Activated T-cell treated with anti-CD3 and anti-CD28 coated beads, Interleukin-2, amount 50 U/mL, for 4 hours (primary cell): ENCODE measurements around the gene CHMP4B. TPM values are rescaled to one million over a fixed set of nuclear protein-coding genes. Genes with fewer than 3 reads are reported as not detected.

Experiments
- ATAC-seq, 2 donors: fragments of 200-7000 bp; cut with Tn5 transposase; one replicate each; pipeline ENCODE4 v1.10.0; 2021
- DNase-seq: peaks from one replicate; pipeline ENCODE4 v3.0.0-alpha.2; 2020
- H3K27me3 Mint-ChIP-seq: one replicate; pipeline ENCODE4 v1.8.0; 2021; ENCODE audit warnings: low read depth, mixed read lengths
- H3K36me3 Mint-ChIP-seq: one replicate; pipeline ENCODE4 v1.8.0; 2022; ENCODE audit warnings: mixed read lengths; ENCODE audit not compliant: insufficient read depth
- H3K4me1 Mint-ChIP-seq: one replicate; pipeline ENCODE4 v1.8.0; 2021; ENCODE audit warnings: low read depth, mixed read lengths
- H3K4me3 Mint-ChIP-seq: one replicate; pipeline ENCODE4 v1.8.0; 2021; ENCODE audit warnings: mild to moderate bottlenecking, moderate library complexity, mixed read lengths
- H3K9me3 Mint-ChIP-seq: one replicate; pipeline ENCODE4 v1.8.0; 2021; ENCODE audit warnings: mixed read lengths
- total RNA-seq, 3 donors: library from RNA; stranded (reverse); gene quantifications; one replicate each; pipeline ENCODE4 v1.2.1, GENCODE V29; 2021

CHMP4B gene
- total RNA-seq, 3 donors from 2014 or later = 71.1 to 80.0 (median 71.7) TPM

DNA sequence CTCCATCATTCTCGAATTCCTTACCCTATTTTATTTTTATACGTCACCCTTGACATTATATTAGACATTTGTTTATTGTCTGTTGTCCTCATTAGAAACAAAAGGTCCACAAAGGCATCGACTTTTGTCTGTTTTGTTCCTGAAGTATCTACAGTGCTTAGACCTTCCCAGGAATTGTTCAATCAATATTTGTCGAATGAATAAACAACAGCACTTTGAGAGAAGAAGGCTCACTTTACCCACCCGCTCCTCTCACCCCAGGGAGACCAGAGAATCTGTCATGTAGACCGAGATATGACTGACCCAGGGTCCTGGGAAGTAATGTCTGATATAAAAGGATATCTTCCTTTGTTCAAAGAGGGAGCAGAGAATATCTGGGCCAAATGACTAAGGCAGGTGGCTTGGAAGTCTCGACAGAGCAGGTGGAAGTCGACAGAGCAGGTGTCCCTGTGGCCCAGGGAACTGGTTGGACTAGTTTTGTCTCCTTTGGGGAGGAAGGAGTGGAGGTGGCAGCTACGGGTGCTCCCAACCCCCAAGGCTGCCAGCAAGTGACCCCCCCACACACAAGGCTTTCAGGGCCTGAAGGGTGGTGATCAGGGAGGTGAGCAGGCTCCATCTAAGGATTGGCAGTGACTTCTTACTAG lies 14.8 kb upstream of the CHMP4B start:
- ATAC-seq (no peak), DNase-seq (no peak)
- H3K4me1 Mint-ChIP-seq = peaks cover 2% of the 10 kb centered on the region
- no peak overlapping the region for H3K4me3 Mint-ChIP-seq
- H3K36me3 Mint-ChIP-seq = no peaks in the 10 kb centered on the region
- no peaks in the 10 kb centered on the region for H3K27me3 Mint-ChIP-seq
- no peaks in the 10 kb centered on the region for H3K9me3 Mint-ChIP-seq

DNA sequence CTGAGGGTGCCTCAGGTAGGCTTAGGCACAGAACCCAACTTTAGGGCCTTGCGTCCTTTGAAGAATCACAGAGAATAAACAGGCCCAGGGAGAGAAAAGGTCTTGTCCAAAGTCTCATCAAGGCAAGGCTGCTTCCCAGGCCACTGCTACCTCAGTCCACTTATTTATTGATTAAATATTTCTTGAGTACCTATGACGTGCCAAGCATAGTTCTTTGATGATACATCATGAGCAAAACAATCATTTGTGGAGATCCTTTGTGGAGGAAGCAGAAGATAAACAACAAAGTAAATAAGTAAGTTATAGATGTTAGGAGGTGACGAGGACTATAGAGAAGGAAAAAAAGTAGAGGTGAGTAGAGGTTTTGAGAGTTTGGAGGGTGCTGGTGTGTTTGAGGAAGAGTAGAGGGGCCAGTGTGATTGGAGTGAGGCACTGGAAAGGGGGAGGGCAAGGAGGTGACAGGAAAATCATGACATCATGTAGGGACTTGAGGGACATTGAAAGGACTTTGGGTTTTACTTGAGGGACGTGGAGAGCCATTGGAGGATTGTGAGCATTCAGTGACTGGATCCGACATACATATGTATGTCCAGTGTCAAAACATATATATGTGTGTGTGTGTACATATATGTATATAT lies 14.1 kb upstream of the CHMP4B start:
- no peaks in the 10 kb centered on the region for H3K9me3 Mint-ChIP-seq
- no peaks in the 10 kb centered on the region for H3K27me3 Mint-ChIP-seq
- ATAC-seq = no peak
- H3K4me1 Mint-ChIP-seq = peaks cover 2% of the 10 kb centered on the region
- H3K36me3 Mint-ChIP-seq = no peaks in the 10 kb centered on the region
- no peak for DNase-seq
- H3K4me3 Mint-ChIP-seq = no peak overlapping the region

DNA sequence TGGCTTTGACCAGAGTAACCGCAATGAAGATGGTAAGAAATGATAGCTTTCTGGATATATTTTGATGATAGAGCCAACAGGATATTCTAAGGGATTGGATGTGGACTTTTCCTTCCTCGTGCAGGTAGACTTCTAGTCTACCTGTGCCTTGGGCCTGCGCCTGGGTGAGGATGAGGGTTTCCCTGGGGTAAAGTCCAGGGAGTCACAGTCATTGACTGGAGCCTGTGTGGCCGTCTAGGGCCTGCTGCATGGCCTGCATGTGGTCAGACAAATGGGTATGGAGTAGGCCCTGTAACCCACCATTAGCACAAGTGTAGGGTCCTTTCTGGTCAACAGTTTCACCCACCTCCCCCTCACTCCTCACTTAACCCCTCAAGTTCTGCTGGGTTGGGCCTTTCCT lies 12.7 kb upstream of the CHMP4B start:
- no peaks in the 10 kb centered on the region for H3K4me1 Mint-ChIP-seq
- no peaks in the 10 kb centered on the region for H3K36me3 Mint-ChIP-seq
- no peaks in the 10 kb centered on the region for H3K27me3 Mint-ChIP-seq
- ATAC-seq = no peak
- H3K9me3 Mint-ChIP-seq = no peaks in the 10 kb centered on the region
- H3K4me3 Mint-ChIP-seq = no peak overlapping the region
- DNase-seq = no peak

DNA sequence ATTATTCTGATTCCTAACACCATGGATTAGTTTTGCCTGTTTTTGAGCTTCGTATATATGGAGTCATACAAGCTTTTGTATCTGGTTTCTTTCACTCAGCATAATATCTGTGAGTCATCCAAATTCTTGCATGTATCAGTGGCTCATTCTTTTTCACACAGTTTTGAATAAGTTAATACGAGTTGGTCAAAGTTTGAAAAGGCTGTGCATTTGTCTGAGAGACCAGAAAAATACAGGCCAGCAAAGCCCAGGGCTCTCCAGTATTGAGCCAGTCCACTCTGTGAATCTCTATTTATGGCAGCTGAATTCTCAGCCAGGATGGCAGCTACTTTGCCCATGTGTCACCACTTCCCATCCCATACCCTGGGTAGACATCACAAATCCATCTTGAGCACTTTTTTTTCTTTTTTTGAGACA lies 7.2 kb upstream of the CHMP4B start:
- no peaks in the 10 kb centered on the region for H3K36me3 Mint-ChIP-seq
- H3K4me3 Mint-ChIP-seq = no peak overlapping the region
- no peaks in the 10 kb centered on the region for H3K9me3 Mint-ChIP-seq
- DNase-seq = no peak
- H3K4me1 Mint-ChIP-seq = no peaks in the 10 kb centered on the region
- H3K27me3 Mint-ChIP-seq = no peaks in the 10 kb centered on the region
- ATAC-seq = no peak

DNA sequence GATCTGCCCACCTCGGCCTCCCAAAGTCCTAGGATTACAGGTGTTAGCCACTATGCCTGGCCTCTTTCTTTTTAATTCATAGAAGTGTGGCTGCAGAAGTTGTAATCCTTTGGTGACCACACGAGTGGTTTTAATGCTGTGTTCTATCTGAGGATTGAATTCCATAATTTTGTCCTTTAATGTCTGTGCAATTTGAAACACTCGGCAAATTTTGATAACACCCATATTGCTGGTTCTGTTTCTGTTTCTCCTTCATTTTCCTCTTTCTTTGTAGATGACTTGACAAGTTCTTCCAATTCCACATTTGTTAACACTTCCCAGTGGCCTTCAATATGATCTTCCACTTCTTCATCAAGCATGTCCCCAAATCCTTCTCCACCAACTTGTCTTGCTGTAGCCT lies 2.8 kb upstream of the CHMP4B start:
- Mint-ChIP-seq H3K36me3 (peaks cover 3% of the 10 kb centered on the region), H3K27me3 (no peaks in the 10 kb centered on the region), H3K9me3 (no peaks in the 10 kb centered on the region), H3K4me1 (peaks cover 12% of the 10 kb centered on the region), H3K4me3 (no peak overlapping the region)
- no peak for DNase-seq
- no peak for ATAC-seq

DNA sequence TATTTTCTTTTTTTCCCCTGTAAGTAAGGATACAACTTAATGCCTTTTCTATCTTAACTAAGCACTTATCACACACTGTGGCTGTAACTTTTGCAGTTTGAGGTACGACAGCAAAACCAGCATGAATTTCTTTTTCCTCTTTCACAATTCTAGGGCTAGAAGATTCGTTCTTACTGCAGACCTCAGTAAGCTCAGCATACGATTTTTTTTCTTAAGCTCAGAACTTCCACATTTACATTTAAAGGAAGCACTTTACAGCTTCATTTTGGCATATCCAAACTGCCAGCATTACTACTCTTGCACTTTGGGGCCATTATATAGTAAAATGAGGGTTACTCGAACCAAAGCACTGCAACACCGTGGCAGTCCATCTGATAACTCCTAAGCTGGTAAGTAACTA lies 889 bp upstream of the CHMP4B start:
- Mint-ChIP-seq H3K27me3 (no peaks in the 10 kb centered on the region), H3K4me1 (peaks cover 31% of the 10 kb centered on the region), H3K4me3 (no peak overlapping the region), H3K36me3 (peaks cover 12% of the 10 kb centered on the region), H3K9me3 (no peaks in the 10 kb centered on the region)
- ATAC-seq (no peak), DNase-seq (no peak)

DNA sequence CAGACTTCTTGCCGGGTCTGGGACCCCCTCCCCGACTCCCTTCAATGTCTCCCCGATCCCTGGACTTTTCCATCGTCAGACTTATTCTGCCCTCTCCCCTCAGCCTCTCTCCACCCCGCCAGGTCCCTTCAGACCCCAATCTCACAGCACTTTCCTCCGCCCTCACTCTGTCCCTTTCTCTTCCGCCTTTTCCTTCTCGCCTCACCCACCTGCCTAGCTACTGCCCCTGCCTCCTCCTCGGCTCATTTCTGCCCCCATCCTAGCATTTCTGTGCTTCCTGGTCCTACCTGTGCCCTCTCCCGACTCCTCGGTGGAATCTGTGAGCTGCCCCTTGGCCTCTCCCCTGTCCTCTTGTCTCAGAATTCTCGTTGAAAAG lies 616 bp downstream of the CHMP4B start:
- ATAC-seq = peak in 1 of 2 donors; percentile 3
- no peaks in the 10 kb centered on the region for H3K27me3 Mint-ChIP-seq
- peaks cover 17% of the 10 kb centered on the region for H3K36me3 Mint-ChIP-seq
- peaks cover 44% of the 10 kb centered on the region for H3K4me1 Mint-ChIP-seq
- H3K4me3 Mint-ChIP-seq = peak overlapping the region; percentile 90
- no peaks in the 10 kb centered on the region for H3K9me3 Mint-ChIP-seq
- no peak for DNase-seq

DNA sequence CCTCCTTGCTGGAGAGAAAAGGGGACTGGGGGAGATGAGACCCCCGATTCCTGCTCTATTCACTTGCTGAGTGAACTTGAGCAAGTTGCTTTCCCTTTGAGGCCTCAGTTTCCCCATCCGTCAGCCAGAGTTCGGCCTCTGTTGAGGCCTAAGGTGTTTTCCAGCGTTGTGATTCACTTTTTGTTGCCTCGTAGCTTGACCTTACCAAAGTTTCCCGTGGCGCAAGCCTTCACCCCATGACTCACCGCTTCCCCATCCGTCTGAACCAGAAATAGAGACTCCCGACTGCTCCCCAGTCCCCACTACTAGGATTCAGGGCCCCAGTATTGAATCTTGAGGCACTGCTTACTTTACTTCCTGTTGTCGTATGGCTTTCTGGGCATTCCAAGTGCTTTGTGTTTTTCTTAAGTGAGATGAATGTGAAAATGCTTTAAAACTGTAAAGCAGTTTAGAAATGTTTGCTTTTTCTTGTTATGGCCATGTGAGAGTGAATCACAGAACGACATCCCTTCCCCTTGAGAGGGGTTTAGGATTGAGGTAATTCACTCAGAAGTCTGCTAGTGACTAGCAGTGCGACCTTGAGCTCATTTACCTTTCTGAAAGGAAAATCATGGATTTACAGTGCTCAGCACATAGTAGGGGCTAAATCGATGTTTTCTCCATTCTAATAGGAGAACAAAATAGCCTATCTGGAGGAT lies 1.2 kb downstream of the CHMP4B start:
- H3K36me3 Mint-ChIP-seq = peaks cover 17% of the 10 kb centered on the region
- DNase-seq (peak; percentile 30), ATAC-seq (peak; percentile 2 to 4)
- H3K9me3 Mint-ChIP-seq = no peaks in the 10 kb centered on the region
- H3K4me3 Mint-ChIP-seq = peak overlapping the region; percentile 90
- peaks cover 49% of the 10 kb centered on the region for H3K4me1 Mint-ChIP-seq
- H3K27me3 Mint-ChIP-seq = no peaks in the 10 kb centered on the region

DNA sequence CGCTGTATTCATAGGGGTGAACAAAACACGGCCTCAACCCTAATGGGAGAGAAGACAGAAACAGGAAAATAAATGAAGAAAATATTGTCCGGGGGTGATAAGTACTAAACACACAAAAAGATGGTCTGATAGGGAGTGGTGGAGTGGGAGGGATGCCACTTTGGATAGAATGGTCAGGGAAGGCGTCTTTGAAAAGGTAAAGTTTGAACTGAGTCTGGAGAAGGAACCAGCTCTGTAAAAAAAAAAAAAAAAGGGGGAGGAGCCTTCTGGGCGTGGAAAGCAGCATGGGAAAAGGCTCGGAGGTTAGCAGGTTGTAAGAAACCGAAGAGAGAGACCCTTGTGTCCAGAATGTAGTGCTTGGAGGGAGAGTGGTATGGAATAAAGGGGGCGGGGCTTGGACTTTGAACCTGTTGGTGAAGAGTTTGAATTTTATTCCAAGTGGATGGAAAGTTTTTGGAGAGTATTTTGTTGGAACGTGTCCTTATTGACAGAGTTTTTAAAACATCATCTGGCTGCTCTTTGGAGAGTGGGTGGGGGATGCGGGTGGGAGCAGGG lies 1.8 kb downstream of the CHMP4B start:
- DNase-seq = no peak

DNA sequence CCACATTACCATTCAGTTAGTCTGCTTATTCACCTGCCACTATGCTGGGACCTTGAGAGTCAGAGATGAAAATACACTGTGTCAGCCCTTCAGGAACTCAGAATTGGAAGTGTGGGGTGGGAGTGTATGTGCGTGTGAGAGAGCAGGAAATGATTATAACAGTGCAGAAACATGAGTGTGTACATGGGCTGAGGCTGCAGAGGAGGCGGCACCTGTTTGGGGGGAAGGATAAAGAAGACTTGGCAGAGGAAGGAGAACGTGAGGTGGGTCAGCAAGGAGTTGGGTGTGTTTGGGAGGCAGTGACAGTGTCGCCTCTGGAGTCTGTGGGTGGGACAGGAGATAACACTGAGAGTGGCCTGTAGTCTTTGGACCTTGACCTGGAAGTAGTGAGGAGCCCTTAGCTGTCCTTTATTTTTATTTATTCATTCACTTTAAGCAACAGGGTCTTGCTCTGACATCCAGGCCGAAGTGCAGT lies 3.1 kb downstream of the CHMP4B start:
- Mint-ChIP-seq H3K9me3 (no peaks in the 10 kb centered on the region), H3K4me3 (peak overlapping the region; percentile 90), H3K36me3 (peaks cover 22% of the 10 kb centered on the region), H3K4me1 (peaks cover 67% of the 10 kb centered on the region), H3K27me3 (no peaks in the 10 kb centered on the region)
- ATAC-seq = peak; percentile 2 to 3
- no peak for DNase-seq

More for the DNA sequence above, 1.8 kb downstream of the CHMP4B start:
- Mint-ChIP-seq H3K36me3 (peaks cover 20% of the 10 kb centered on the region), H3K4me3 (peak overlapping the region; percentile 90), H3K9me3 (no peaks in the 10 kb centered on the region), H3K4me1 (peaks cover 56% of the 10 kb centered on the region), H3K27me3 (no peaks in the 10 kb centered on the region)
- ATAC-seq = no peak

DNA sequence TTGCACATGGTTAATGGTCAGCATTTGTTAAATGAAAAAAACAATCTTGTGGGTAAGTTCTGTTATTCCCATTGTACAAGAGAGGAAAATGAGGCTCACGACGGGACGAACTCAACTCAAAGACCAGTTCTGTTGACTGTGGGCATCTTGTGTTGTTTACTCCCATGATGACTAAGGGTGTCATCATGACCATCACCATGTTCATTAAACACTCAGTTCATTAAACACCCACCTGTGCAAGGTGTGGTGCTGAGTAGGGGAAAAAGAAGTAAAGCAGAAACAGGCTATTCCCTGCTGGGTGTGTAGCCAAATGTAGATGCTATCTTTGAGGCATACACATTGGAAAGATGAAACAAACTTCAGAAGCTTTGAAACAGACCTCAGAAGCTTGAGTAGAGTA lies 4.5 kb downstream of the CHMP4B start:
- H3K36me3 Mint-ChIP-seq = peaks cover 25% of the 10 kb centered on the region

DNA sequence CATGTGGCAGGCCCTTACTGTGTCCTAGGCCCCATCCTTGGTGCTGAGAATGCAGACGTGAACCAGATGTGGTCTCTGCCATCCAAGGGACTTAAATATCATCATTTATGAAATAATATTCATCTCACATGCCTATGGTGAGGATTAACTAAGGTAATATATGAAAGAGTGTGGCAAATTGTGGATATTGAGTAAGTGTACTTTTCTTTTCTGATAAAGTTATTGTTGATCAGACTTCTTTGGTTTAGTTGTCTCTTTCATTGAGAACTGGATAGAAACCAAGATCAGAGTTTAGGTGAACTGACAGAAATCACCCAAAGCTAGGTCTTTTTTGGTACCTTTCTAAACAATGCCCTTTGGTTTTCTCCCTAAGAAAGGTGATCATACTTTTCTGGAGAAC lies 5.0 kb downstream of the CHMP4B start:
- no peak for DNase-seq
- H3K4me3 Mint-ChIP-seq = no peak overlapping the region
- ATAC-seq = no peak
- H3K27me3 Mint-ChIP-seq = no peaks in the 10 kb centered on the region
- peaks cover 25% of the 10 kb centered on the region for H3K36me3 Mint-ChIP-seq
- no peaks in the 10 kb centered on the region for H3K9me3 Mint-ChIP-seq
- peaks cover 76% of the 10 kb centered on the region for H3K4me1 Mint-ChIP-seq

More for the DNA sequence above, 4.5 kb downstream of the CHMP4B start:
- no peak for DNase-seq
- ATAC-seq = no peak
- Mint-ChIP-seq H3K4me1 (peaks cover 76% of the 10 kb centered on the region), H3K4me3 (no peak overlapping the region), H3K27me3 (no peaks in the 10 kb centered on the region), H3K9me3 (no peaks in the 10 kb centered on the region)

DNA sequence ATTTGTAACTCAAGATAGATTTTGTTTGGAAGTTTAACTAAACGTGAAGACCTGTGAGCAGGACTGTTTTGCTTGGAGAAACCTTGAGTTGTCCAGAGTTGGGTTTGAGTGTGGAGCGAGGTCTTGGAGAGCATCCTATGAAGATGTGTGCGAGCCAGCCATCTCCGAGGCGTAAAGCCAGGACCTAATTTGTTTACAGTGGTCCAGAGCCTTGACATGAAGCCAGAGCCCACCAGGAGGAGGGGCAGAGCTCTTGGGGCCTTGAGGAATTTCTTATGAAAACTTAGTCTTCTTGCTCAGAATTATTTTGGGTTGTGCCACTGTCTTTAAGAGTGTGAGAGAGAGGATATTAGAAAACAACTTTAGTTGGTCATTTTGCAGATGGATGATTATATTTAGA lies 6.3 kb downstream of the CHMP4B start:
- peaks cover 25% of the 10 kb centered on the region for H3K36me3 Mint-ChIP-seq
- no peak for DNase-seq
- no peak for ATAC-seq
- H3K9me3 Mint-ChIP-seq = no peaks in the 10 kb centered on the region
- H3K27me3 Mint-ChIP-seq = no peaks in the 10 kb centered on the region
- H3K4me1 Mint-ChIP-seq = peaks cover 78% of the 10 kb centered on the region
- H3K4me3 Mint-ChIP-seq = no peak overlapping the region

DNA sequence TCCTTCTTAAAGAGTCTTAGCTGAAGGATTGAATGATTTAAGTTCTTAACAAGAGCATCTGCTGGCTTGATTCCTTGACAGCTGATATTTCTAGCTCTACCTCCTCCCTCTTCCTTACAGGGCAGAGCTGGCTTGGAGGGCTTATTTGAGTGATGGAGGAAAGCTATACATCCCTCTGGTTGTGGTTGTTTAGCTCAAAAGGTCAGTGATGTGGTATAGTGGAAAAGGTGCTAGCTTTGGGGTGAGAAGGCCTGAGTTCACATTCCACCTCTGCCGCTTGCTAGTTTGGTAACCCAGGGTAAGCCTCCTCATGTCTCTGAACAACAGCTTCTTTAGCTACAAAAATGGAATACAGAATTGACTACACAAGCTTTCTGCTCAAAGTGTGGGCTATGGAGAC lies 8.3 kb downstream of the CHMP4B start:
- Mint-ChIP-seq H3K4me1 (peaks cover 64% of the 10 kb centered on the region), H3K36me3 (peaks cover 20% of the 10 kb centered on the region), H3K4me3 (no peak overlapping the region), H3K27me3 (no peaks in the 10 kb centered on the region), H3K9me3 (no peaks in the 10 kb centered on the region)
- ATAC-seq = no peak
- DNase-seq = no peak
